HL-60/S4 treated with phorbol 12-myristate 13-acetate at 8.2 ng/mL for 4 days and 3 days (cell line): ENCODE data around the gene MATCAP1.

ENCODE experiments used
- in situ Hi-C: fragments of 300-500 bp; cut with MboI; formaldehyde crosslinking; loops from 2 replicates; pipeline ENCODE4 v1.15.0; 2022; ENCODE audit warnings: low sequenced_read_pairs

Gene MATCAP1

GRCh38 chr16:67191995-67192681, 8.4 kb upstream of the MATCAP1 start, which contains the start of gene E2F4:
Gene E2F4, plus strand, starts transcription at chr16:67192155. Its CDS starts 73 bp downstream, at chr16:67192228.
- in situ Hi-C loops, result no loop called here

- in situ Hi-C loops, result no loop called here
Observed at GRCh38 chr16:67191411-67191994, 7.7 kb upstream of the MATCAP1 start.

GRCh38 chr16:67190448-67191399, 7.0 kb upstream of the MATCAP1 start:
- in situ Hi-C loops, result no loop called here

- in situ Hi-C loops, result no loop called here
Observed at GRCh38 chr16:67190041-67190440, 6.3 kb upstream of the MATCAP1 start, which contains the start of gene EXOC3L1. Gene EXOC3L1, minus strand, starts transcription at chr16:67190136. Its CDS starts 460 bp downstream, at chr16:67189676.

- in situ Hi-C loops, result no loop called here
Observed at GRCh38 chr16:67188798-67189197, 5.0 kb upstream of the MATCAP1 start.

- in situ Hi-C loops, result no loop called here
Observed at GRCh38 chr16:67188323-67188722, 4.6 kb upstream of the MATCAP1 start.

- in situ Hi-C loops, result no loop called here
Observed at GRCh38 chr16:67187175-67187890, 3.6 kb upstream of the MATCAP1 start.

GRCh38 chr16:67186550-67186950, 2.8 kb upstream of the MATCAP1 start:
- in situ Hi-C loops, result no loop called here

GRCh38 chr16:67185651-67186134, 1.9 kb upstream of the MATCAP1 start:
- in situ Hi-C loops, result no loop called here

- in situ Hi-C loops, result no loop called here
Observed at GRCh38 chr16:67184995-67185650, 1.4 kb upstream of the MATCAP1 start.

GRCh38 chr16:67184453-67184994, 761 bp upstream of the MATCAP1 start:
- in situ Hi-C loops, result no loop called here

GRCh38 chr16:67183284-67183626, 508 bp downstream of the MATCAP1 start:
- in situ Hi-C loops, result no loop called here

- in situ Hi-C loops, result no loop called here
Observed at GRCh38 chr16:67182288-67182687, 1.5 kb downstream of the MATCAP1 start.

GRCh38 chr16:67181346-67181745, 2.4 kb downstream of the MATCAP1 start:
- in situ Hi-C loops, result no loop called here

GRCh38 chr16:67180166-67180565, 3.6 kb downstream of the MATCAP1 start:
- in situ Hi-C loops, result no loop called here

- in situ Hi-C loops, result no loop called here
Observed at GRCh38 chr16:67179421-67180080, 4.2 kb downstream of the MATCAP1 start.

- in situ Hi-C loops, result no loop called here
Observed at GRCh38 chr16:67177743-67178699, 5.7 kb downstream of the MATCAP1 start.

GRCh38 chr16:67176662-67177061, 7.1 kb downstream of the MATCAP1 start:
- in situ Hi-C loops, result no loop called here
